Suprapubic skin (tissue), 4 donors: ENCODE results near the gene ACSS3. TPM values are rescaled to one million over a fixed set of nuclear protein-coding genes. Genes with fewer than 3 reads are reported as not detected.

ENCODE experiments used
- DNase-seq, 2 donors: peaks; one replicate each; pipeline ENCODE4 v3.0.0-alpha.2; 2019; ENCODE audit warnings: low spot score in 2 of 2
- H3K27ac ChIP-seq: fragments of 200-600 bp; sonication (generic); one replicate; pipeline ENCODE4 v1.5.1; 2019
- H3K27me3 ChIP-seq: fragments of 200-600 bp; sonication (generic); one replicate; pipeline ENCODE4 v1.5.1; 2019
- H3K36me3 ChIP-seq: fragments of 200-600 bp; sonication (generic); one replicate; pipeline ENCODE4 v1.5.1; 2019
- H3K4me1 ChIP-seq: fragments of 200-600 bp; sonication (generic); one replicate; pipeline ENCODE4 v1.5.1; 2019
- H3K4me3 ChIP-seq: fragments of 200-600 bp; sonication (generic); one replicate; pipeline ENCODE4 v1.5.1; 2019; ENCODE audit warnings: mild to moderate bottlenecking
- H3K9me3 ChIP-seq: fragments of 200-600 bp; sonication (generic); one replicate; pipeline ENCODE4 v1.5.1; 2019
- EP300 ChIP-seq: sonication (generic); formaldehyde crosslinking; IDR thresholded peaks from one replicate; pipeline ENCODE4 v1.6.1; 2017; ENCODE audit warnings: antibody characterized with exemption
- POLR2A ChIP-seq, 2 donors: fragments of 450-650 bp; IDR thresholded peaks; one replicate each; pipeline ENCODE4 v1.6.1; 2017; ENCODE audit warnings: antibody characterized with exemption in 2 of 2, mild to moderate bottlenecking in 2 of 2, moderate library complexity in 2 of 2
- POLR2AphosphoS5 ChIP-seq, 3 donors: sonication (generic); formaldehyde crosslinking; IDR thresholded peaks; one replicate each; pipeline ENCODE4 v1.6.1; 2017; ENCODE audit warnings: antibody characterized with exemption in 3 of 3
- WGBS: methylation state at CpG from one replicate; pipeline ENCODE4 v1.1.5; 2018; 5-methylcytosine and 5-hydroxymethylcytosine counted together
- total RNA-seq, 4 donors: library from RNA; depleted of rRNA; stranded (reverse); fragments of >200 nt; gene quantifications; one replicate each; pipeline ENCODE4 v1.1.0, GENCODE V29; 2016
- TF ChIP-seq, protein P1 (sequence below), 2 donors: fragments of 200-600 bp in 1 of 2; fragments of 450-650 bp in 1 of 2; sonication (generic) in 1 of 2; IDR thresholded peaks; one replicate each; pipeline ENCODE4 v1.5.1; 2016 to 2019; ENCODE audit warnings: antibody characterized with exemption in 2 of 2, mild to moderate bottlenecking in 1 of 2, moderate library complexity in 1 of 2

Gene ACSS3
- total RNA-seq, 4 donors from 2014 or later, result 4.0 to 10.4 (median 6.2) TPM

DNA sequence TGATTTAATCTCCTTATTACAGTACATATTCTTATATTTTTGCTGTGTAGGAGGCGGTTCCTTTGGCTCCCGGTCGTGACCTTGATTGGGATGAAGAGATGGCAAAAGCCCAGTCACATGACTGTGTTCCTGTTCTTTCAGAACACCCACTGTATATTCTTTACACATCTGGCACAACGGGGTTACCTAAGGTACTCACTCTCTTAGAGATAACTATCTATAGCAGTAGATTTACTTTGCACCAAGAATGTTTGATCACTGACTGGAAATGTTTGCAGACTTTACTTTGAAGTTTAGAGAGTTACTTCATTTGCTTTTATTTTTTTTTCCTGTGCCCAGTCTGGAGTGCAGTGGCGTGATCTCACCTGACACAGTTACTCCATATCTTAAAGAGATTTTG is 65.2 kb downstream of the ACSS3 start:
- Histone ChIP-seq H3K9me3 (no peaks in the 10 kb centered on the region), H3K36me3 (no peaks in the 10 kb centered on the region), H3K4me1 (peaks cover 6% of the 10 kb centered on the region), H3K27me3 (no peaks in the 10 kb centered on the region), H3K4me3 (no peak overlapping the region), H3K27ac (no peak overlapping the region)
- TF ChIP-seq EP300, result no peak
- TF ChIP-seq, protein P1, sequence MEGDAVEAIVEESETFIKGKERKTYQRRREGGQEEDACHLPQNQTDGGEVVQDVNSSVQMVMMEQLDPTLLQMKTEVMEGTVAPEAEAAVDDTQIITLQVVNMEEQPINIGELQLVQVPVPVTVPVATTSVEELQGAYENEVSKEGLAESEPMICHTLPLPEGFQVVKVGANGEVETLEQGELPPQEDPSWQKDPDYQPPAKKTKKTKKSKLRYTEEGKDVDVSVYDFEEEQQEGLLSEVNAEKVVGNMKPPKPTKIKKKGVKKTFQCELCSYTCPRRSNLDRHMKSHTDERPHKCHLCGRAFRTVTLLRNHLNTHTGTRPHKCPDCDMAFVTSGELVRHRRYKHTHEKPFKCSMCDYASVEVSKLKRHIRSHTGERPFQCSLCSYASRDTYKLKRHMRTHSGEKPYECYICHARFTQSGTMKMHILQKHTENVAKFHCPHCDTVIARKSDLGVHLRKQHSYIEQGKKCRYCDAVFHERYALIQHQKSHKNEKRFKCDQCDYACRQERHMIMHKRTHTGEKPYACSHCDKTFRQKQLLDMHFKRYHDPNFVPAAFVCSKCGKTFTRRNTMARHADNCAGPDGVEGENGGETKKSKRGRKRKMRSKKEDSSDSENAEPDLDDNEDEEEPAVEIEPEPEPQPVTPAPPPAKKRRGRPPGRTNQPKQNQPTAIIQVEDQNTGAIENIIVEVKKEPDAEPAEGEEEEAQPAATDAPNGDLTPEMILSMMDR (IDR thresholded peaks at IDR 0.05), result no peak
- no peak for DNase-seq
- 37% methylated on average over 5 of the region's 5 CpGs for WGBS

DNA sequence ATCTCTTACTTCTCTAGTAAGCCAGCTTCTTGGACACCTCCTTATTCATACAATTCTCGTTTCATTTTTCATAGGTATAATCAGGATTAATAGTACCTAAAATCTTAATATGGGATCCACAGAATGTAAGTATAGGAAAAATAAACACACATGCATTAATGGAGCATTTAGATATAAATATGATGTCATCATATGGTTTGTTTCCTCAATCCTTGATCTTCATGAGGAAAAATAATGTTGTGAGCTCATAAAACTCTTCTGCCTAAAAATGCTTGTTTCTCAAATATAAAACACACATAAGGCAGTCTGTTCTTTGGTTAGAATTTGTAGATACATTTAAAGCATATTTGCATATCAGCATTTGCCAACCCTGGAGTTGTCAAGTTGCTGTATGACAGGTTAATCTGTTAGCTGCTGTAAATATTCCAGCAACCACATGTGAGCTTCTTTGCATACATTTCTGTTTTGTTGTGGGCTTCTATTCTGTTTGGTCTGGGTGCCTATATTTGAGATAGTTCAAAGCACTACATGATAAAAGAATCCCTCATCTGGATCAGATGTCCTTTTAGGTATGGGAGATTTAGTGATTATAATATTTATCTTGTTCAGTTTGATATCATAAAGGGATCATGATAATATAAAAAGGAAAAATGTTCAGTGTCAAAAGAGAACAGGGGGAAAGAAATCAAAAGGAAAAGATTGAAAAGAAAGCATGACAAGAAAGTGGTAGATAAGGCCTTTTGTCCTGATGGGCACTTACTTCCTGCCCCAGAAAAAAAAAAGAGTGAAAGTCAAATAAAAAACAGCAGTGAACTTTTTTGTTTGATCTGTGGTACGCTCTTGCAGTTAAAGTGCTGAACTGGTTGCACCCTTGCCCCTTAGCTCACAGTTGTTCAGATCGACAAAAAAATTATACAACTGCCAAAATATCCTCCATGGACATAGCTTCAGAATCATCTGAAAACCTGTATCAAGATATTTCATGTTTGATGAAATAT is 68.6 kb downstream of the ACSS3 start:
- no peak for DNase-seq
- Histone ChIP-seq H3K36me3 (no peaks in the 10 kb centered on the region), H3K9me3 (no peaks in the 10 kb centered on the region), H3K27ac (no peak overlapping the region), H3K27me3 (no peaks in the 10 kb centered on the region), H3K4me3 (no peak overlapping the region), H3K4me1 (peaks cover 6% of the 10 kb centered on the region)
- TF ChIP-seq EP300 (no peak), POLR2A (IDR thresholded peaks at IDR 0.05) (no peak), POLR2AphosphoS5 (IDR thresholded peaks at IDR 0.05) (no peak)
- TF ChIP-seq, protein P1 (IDR thresholded peaks at IDR 0.05), result no peak
- WGBS, result 75% methylated on average over 3 of the region's 3 CpGs

DNA sequence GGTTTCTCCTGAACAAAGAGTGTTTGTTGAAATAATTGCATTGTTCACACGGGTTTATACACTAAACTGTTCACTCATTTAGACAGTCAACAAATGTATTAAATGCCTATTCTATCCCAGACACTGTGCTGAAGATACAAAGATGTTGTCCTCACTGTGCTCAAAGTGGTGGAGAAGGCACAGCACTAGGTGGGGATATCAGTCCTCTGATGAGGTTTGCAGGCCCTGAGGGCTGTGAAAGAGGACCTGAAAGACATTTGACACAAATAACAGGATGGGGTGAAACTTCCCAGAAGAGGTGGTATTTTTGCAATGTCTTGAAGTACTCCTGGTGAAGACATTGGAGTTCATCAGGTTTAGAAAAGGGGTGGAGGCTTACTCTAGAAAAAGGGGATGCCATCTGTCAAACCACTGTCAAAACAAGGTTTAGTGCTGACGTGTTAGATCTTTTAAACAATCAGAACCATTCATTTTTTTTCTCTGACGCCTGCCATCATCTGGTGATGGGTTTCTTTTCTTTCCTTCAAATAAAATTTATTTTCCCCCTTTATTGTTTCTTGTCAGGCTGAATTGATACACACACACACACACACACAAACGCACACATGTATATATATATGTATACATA is 69.5 kb downstream of the ACSS3 start:
- Histone ChIP-seq H3K9me3 (no peaks in the 10 kb centered on the region), H3K4me1 (peaks cover 6% of the 10 kb centered on the region), H3K27ac (no peak overlapping the region), H3K4me3 (no peak overlapping the region), H3K36me3 (no peaks in the 10 kb centered on the region), H3K27me3 (no peaks in the 10 kb centered on the region)
- 78% methylated on average over 4 of the region's 4 CpGs for WGBS
- TF ChIP-seq POLR2AphosphoS5 (IDR thresholded peaks at IDR 0.05), result no peak
- TF ChIP-seq, protein P1 (IDR thresholded peaks at IDR 0.05), result no peak
- no peak for DNase-seq

DNA sequence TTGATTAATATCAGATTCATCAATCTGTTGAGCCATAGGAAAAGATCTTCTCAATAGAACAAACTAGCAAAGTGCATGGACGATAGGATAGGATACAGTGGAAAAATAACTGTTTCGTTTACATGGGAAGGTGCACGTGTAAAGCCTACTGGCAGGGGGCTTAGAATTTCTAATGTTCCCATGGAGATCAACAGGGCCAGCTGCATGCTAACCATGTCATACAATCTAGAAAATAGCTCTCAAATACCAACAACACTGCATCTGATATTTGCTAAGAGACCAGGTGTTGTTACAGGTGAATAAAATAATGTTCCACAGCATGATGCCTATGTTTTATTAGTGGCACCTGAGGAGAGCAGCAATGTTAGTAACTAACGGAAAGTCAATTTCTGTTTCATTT is 72.5 kb downstream of the ACSS3 start:
- WGBS, result 79% methylated on average over 4 of the region's 4 CpGs
- H3K9me3 ChIP-seq, result no peaks in the 10 kb centered on the region
- H3K36me3 ChIP-seq, result peaks cover 3% of the 10 kb centered on the region
- H3K27me3 ChIP-seq, result no peaks in the 10 kb centered on the region
- H3K4me3 ChIP-seq, result no peak overlapping the region
- H3K27ac ChIP-seq, result no peak overlapping the region
- TF ChIP-seq POLR2AphosphoS5 (IDR thresholded peaks at IDR 0.05) (no peak), POLR2A (IDR thresholded peaks at IDR 0.05) (no peak), EP300 (no peak)
- TF ChIP-seq, protein P1 (IDR thresholded peaks at IDR 0.05), result no peak
- H3K4me1 ChIP-seq, result no peaks in the 10 kb centered on the region
- no peak for DNase-seq

DNA sequence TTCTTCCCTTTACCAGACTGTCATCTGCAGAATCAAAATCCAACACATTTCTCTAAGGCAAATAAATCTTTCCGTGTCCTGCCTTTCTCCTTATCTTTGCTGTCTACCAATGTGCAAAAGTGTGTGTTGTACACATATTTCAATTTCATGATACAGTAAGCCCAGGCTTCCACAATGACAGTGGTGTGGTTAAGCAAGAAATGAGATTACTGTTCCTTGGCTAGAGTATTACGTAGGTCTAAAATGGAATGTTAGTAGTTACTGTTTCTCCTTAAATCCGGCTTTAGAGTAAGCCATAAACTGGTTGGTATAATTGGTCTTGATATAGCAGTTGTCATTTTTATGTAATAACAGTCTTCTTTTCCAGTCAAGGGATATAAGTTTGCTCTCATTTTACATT is 82.0 kb downstream of the ACSS3 start:
- Histone ChIP-seq H3K9me3 (no peaks in the 10 kb centered on the region), H3K4me3 (no peak overlapping the region), H3K36me3 (no peaks in the 10 kb centered on the region), H3K4me1 (no peaks in the 10 kb centered on the region), H3K27me3 (no peaks in the 10 kb centered on the region), H3K27ac (no peak overlapping the region)
- no peak for TF ChIP-seq POLR2A (IDR thresholded peaks at IDR 0.05)
- TF ChIP-seq POLR2AphosphoS5 (IDR thresholded peaks at IDR 0.05), result no peak
- TF ChIP-seq, protein P1 (IDR thresholded peaks at IDR 0.05), result no peak
- TF ChIP-seq EP300, result no peak
- WGBS, result 90% methylated on average over 3 of the region's 3 CpGs
- DNase-seq, result no peak
